Bronchial epithelial cell (primary cell): Measurements from ENCODE around the gene HPCAL4. TPM values are rescaled to one million over a fixed set of nuclear protein-coding genes. Genes with fewer than 3 reads are reported as not detected.

ENCODE experiments used
- DNase-seq: peaks from one replicate; pipeline ENCODE4 v3.0.0-alpha.2; 2010; ENCODE audit warnings: low read depth
- FAIRE-seq: peaks from 2 replicates; lab custom pipeline; 2011; peaks lifted over from hg19 to GRCh38; lab: Jason Lieb, UNC
- H3K27me3 ChIP-seq: 2 replicates; pipeline ENCODE4 v1.5.1; 2011; ENCODE audit warnings: low read length; ENCODE audit not compliant: control insufficient read depth, insufficient read depth
- H3K36me3 ChIP-seq: 2 replicates; pipeline ENCODE4 v1.5.1; 2011; ENCODE audit warnings: low read length; ENCODE audit not compliant: control insufficient read depth, insufficient read depth
- H3K4me3 ChIP-seq: 2 replicates; pipeline ENCODE4 v1.5.1; 2011; ENCODE audit warnings: mild to moderate bottlenecking, low read depth, low read length, control low read depth
- total RNA-seq: library from RNA; depleted of rRNA; stranded (reverse); fragments of >200 nt; gene quantifications from 2 replicates; pipeline ENCODE4 v1.2.1, GENCODE V29; 2014
- TF ChIP-seq, protein P1 (sequence below): IDR thresholded peaks from 2 replicates; pipeline ENCODE4 v1.5.1; 2011; ENCODE audit warnings: mild to moderate bottlenecking, moderate library complexity, low read length, control low read depth, inconsistent platforms; ENCODE audit not compliant: insufficient read depth, severe bottlenecking

HPCAL4 gene
- total RNA-seq, 1 donor from 2014 or later = under 0.01 TPM

- DNase-seq (no peak), FAIRE-seq (no peak)
- TF ChIP-seq, protein P1, sequence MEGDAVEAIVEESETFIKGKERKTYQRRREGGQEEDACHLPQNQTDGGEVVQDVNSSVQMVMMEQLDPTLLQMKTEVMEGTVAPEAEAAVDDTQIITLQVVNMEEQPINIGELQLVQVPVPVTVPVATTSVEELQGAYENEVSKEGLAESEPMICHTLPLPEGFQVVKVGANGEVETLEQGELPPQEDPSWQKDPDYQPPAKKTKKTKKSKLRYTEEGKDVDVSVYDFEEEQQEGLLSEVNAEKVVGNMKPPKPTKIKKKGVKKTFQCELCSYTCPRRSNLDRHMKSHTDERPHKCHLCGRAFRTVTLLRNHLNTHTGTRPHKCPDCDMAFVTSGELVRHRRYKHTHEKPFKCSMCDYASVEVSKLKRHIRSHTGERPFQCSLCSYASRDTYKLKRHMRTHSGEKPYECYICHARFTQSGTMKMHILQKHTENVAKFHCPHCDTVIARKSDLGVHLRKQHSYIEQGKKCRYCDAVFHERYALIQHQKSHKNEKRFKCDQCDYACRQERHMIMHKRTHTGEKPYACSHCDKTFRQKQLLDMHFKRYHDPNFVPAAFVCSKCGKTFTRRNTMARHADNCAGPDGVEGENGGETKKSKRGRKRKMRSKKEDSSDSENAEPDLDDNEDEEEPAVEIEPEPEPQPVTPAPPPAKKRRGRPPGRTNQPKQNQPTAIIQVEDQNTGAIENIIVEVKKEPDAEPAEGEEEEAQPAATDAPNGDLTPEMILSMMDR = no peak
- Histone ChIP-seq H3K36me3 (no peaks in the 10 kb centered on the region), H3K27me3 (peaks cover 30% of the 10 kb centered on the region), H3K4me3 (no peak overlapping the region)
Observed at GRCh38 chr1:39632682-39633417, 58.4 kb downstream of the HPCAL4 start.

DNA sequence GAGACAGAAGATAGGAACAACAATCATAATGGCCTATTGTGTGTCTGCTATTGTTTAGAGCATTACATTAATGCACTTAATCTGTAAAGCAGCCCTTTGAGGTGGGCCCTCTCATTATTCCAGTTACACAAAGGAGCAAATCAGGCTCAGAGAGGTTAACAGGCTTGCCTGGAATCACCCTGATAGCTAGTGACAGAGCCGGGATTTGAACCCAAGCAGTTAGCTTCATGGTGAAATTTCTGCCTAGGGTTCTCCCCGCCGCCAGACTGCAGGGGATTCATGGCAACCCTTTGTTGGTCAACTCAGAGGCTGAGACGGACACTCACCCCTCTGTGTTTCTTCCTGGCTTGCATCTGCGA lies 58.9 kb downstream of the HPCAL4 start:
- no peaks in the 10 kb centered on the region for H3K36me3 ChIP-seq
- H3K27me3 ChIP-seq = peaks cover 31% of the 10 kb centered on the region
- no peak for FAIRE-seq
- no peak for DNase-seq
- TF ChIP-seq, protein P1 = no peak
- no peak overlapping the region for H3K4me3 ChIP-seq

- FAIRE-seq = no peak
Observed at GRCh38 chr1:39631361-39632322, 59.6 kb downstream of the HPCAL4 start.

DNA sequence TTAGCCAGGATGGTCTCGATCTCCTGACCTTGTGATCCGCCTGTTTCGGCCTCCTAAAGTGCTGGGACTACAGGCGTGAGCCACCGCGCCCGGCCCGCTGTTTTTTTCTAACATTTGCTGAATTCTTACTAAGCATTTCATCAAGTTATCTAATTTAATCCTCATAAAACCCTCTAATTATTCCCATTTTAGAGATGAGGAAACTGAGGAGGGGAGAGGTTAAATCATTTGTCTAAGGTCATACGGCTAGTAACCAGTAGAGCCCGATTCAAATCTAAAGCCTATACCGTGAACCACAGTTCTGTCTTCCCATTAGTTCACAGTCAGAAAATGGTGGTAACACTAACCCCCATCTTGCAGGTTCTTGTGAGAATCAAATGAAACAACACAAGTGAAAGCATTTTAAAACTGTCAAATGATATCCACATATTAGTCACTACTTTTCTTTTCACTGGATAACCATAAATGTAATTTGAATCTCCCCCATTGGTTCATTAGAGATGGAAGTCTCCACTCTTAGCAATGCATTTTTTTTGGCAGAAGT lies 62.4 kb downstream of the HPCAL4 start:
- Histone ChIP-seq H3K27me3 (peaks cover 36% of the 10 kb centered on the region), H3K4me3 (no peak overlapping the region), H3K36me3 (no peaks in the 10 kb centered on the region)
- TF ChIP-seq, protein P1 = no peak
- FAIRE-seq (no peak), DNase-seq (no peak)

More at GRCh38 chr1:39631361-39632322, 59.6 kb downstream of the HPCAL4 start:
- Histone ChIP-seq H3K4me3 (no peak overlapping the region), H3K27me3 (peaks cover 31% of the 10 kb centered on the region), H3K36me3 (no peaks in the 10 kb centered on the region)
- TF ChIP-seq, protein P1 = no peak
- peak; percentile 33 for DNase-seq

Other genes with a start within 250 kb of the HPCAL4 start
- gene BMP8A, start 199.8 kb downstream of the HPCAL4 start, total RNA-seq = not detected in 2 replicates
- gene PABPC4, start 114.6 kb downstream of the HPCAL4 start, total RNA-seq = 189 and 229 TPM in 2 replicates
- gene HEYL, start 51.8 kb downstream of the HPCAL4 start, total RNA-seq = under 0.01 TPM in 1 of 2 replicates, not detected in the other
- not detected in 2 replicates for gene NT5C1A, start 19.3 kb downstream of the HPCAL4 start, total RNA-seq
- 50.1 and 67.1 TPM in 2 replicates for gene PPIE, start 47.4 kb upstream of the HPCAL4 start, total RNA-seq
- 1.0 and 1.1 TPM in 2 replicates for gene OXCT2, start 79.9 kb upstream of the HPCAL4 start, total RNA-seq
- 0.90 and 1.3 TPM in 2 replicates for gene BMP8B, start 97.4 kb upstream of the HPCAL4 start, total RNA-seq
- gene TRIT1, start 192.1 kb upstream of the HPCAL4 start, total RNA-seq = 33.9 and 41.1 TPM in 2 replicates
- 5.5 and 7.9 TPM in 2 replicates for gene MYCL, start 210.5 kb upstream of the HPCAL4 start, total RNA-seq